K562 (cell line): ENCODE data around the gene WWOX. TPM values are rescaled to one million over a fixed set of nuclear protein-coding genes. Genes with fewer than 3 reads are reported as not detected.
A peak's percentile ranks its signal among the peaks of the same experiment; 100 is the strongest.

ENCODE experiments used
- ATAC-seq: fragments of 200-7000 bp; cut with Tn5 transposase; 3 replicates; pipeline ENCODE4 v1.9.1; 2020; ENCODE audit warnings: moderate library complexity
- BruUV-seq: library from RNA; stranded (reverse); fragments of 400-500 nt; replicated peaks from 2 replicates; lab custom pipeline; 2021; lab: Mats Ljungman, UMichigan
- CTCF ChIA-PET: fragments of 300-600 bp; formaldehyde crosslinking; extraction: SDS; loops from one replicate; lab custom pipeline; 2021; ENCODE audit warnings: low intra/inter-chr PET ratio; lab: Yijun Ruan, JAX
- POLR2A ChIA-PET: fragments of 300-600, 350-650 bp; sonication (Branson Sonifier 250); formaldehyde crosslinking; extraction: SDS; loops from one replicate; lab custom pipeline; 2021; ENCODE audit warnings: antibody characterized with exemption, inconsistent platforms; lab: Yijun Ruan, JAX
- DNase-seq, 4 experiments: peaks; one replicate each; pipeline versions ENCODE4 v3.0.0 to v3.0.0-alpha.2; 2011 to 2018; ENCODE audit warnings: low spot score in 3 of 4, mixed read lengths in 3 of 4; ENCODE audit errors: extremely low read depth in 1 of 4
- FAIRE-seq: peaks from 2 replicates; lab custom pipeline; 2011; peaks lifted over from hg19 to GRCh38; lab: Jason Lieb, UNC
- H2AFZ ChIP-seq: 2 replicates; pipeline ENCODE4 v1.6.0; 2011; ENCODE audit warnings: low read depth, low read length, control low read depth, inconsistent platforms
- H3K27ac ChIP-seq: fragments of 200-600 bp; 3 replicates; pipeline ENCODE4 v1.8.0; 2011; ENCODE audit warnings: low read depth, mild to moderate bottlenecking, control low read depth, inconsistent platforms, low read length, moderate library complexity, mixed read lengths; ENCODE audit errors: extremely low read depth
- H3K27me3 ChIP-seq, 2 experiments: fragments of 300-600 bp in 1 of 2; 2 replicates in 1 of 2; 3 replicates in 1 of 2; pipeline versions ENCODE4 v1.6.0 to v1.8.0; 2011; ENCODE audit warnings: inconsistent platforms in 2 of 2, low read length in 2 of 2, mild to moderate bottlenecking in 1 of 2, mixed read lengths in 1 of 2, moderate library complexity in 1 of 2; ENCODE audit not compliant: control insufficient read depth in 2 of 2, insufficient read depth in 2 of 2
- H3K36me3 ChIP-seq: fragments of 300-600 bp; 3 replicates; pipeline ENCODE4 v1.8.0; 2011; ENCODE audit warnings: mild to moderate bottlenecking, low read length, inconsistent platforms; ENCODE audit not compliant: control insufficient read depth, insufficient read depth
- H3K4me1 ChIP-seq, 2 experiments: fragments of 200-600 bp in 1 of 2; replicated peaks in 1 of 2; 2 replicates in 1 of 2; 3 replicates in 1 of 2; pipeline versions ENCODE4 v1.5.1 to v1.8.0; 2011; ENCODE audit warnings: inconsistent platforms in 2 of 2, low read length in 2 of 2, mild to moderate bottlenecking in 1 of 2, mixed read lengths in 1 of 2, moderate library complexity in 1 of 2; ENCODE audit not compliant: control insufficient read depth in 2 of 2, insufficient read depth in 2 of 2
- H3K4me2 ChIP-seq: 2 replicates; pipeline ENCODE4 v1.6.1; 2011; ENCODE audit warnings: low read length, control low read depth, inconsistent platforms, mixed read lengths; ENCODE audit not compliant: insufficient read depth
- H3K4me3 ChIP-seq: fragments of 200-600 bp; sonication (generic), shearing (Covaris generic); 2 replicates; pipeline ENCODE4 v1.5.1; 2016; ENCODE audit warnings: control low read depth, inconsistent platforms
- H3K79me2 ChIP-seq: fragments of 200-600 bp; 3 replicates; pipeline ENCODE4 v1.8.0; 2011; ENCODE audit warnings: low read length, inconsistent platforms; ENCODE audit not compliant: control insufficient read depth, insufficient read depth
- H3K9ac ChIP-seq, 2 experiments: 2 replicates each; pipeline versions ENCODE4 v1.6.0 to v1.6.1; 2011; ENCODE audit warnings: low read depth in 2 of 2, low read length in 2 of 2, control low read depth in 1 of 2, inconsistent platforms in 1 of 2, mild to moderate bottlenecking in 1 of 2, mixed read lengths in 1 of 2; ENCODE audit not compliant: insufficient read depth in 1 of 2
- H3K9me1 ChIP-seq: one replicate; pipeline ENCODE4 v1.6.0; 2011; ENCODE audit warnings: inconsistent platforms, mild to moderate bottlenecking, low read length, moderate library complexity; ENCODE audit not compliant: control insufficient read depth, insufficient read depth
- H3K9me3 ChIP-seq: replicated peaks from 2 replicates; pipeline ENCODE4 v1.5.1; 2011; ENCODE audit warnings: low read depth, low read length, inconsistent platforms; ENCODE audit not compliant: control insufficient read depth, insufficient read depth
- H4K20me1 ChIP-seq: replicated peaks from 2 replicates; pipeline ENCODE4 v1.6.1; 2011; ENCODE audit warnings: low read length, inconsistent platforms, mixed read lengths; ENCODE audit not compliant: control insufficient read depth, insufficient read depth
- DIDO1 ChIP-seq: fragments of 450-650 bp; IDR thresholded peaks from 2 replicates; pipeline ENCODE4 v1.6.1; 2016; ENCODE audit warnings: low read depth, missing biosample characterization, missing genetic modification characterization
- FOXO4 ChIP-seq: fragments of 450-650 bp; formaldehyde crosslinking; IDR thresholded peaks from 2 replicates; pipeline ENCODE4 v1.4.0; 2020; ENCODE audit warnings: mild to moderate bottlenecking, moderate library complexity
- HBP1 ChIP-seq: fragments of 450-650 bp; formaldehyde crosslinking; IDR thresholded peaks from 2 replicates; pipeline ENCODE4 v1.4.0; 2022; ENCODE audit warnings: missing genetic modification characterization
- MBD2 ChIP-seq: sonication (generic); IDR thresholded peaks from 2 replicates; pipeline ENCODE4 v1.6.1; 2016; ENCODE audit warnings: low read depth, borderline replicate concordance
- MCM3 ChIP-seq: fragments of 450-650 bp; IDR thresholded peaks from 2 replicates; pipeline ENCODE4 v1.6.1; 2016
- MCM5 ChIP-seq: fragments of 450-650 bp; IDR thresholded peaks from 2 replicates; pipeline ENCODE4 v1.6.1; 2016; ENCODE audit warnings: low read depth
- NCOR1 ChIP-seq: fragments of 450-650 bp; IDR thresholded peaks from 2 replicates; pipeline ENCODE4 v1.6.1; 2016; ENCODE audit warnings: mild to moderate bottlenecking, moderate library complexity
- NR2C2 ChIP-seq, 2 experiments: fragments of 200-800 bp in 1 of 2; sonication (Bioruptor generic) in 1 of 2; sonication (generic) in 1 of 2; formaldehyde crosslinking in 1 of 2; IDR thresholded peaks; 2 replicates each; pipeline versions ENCODE4 v1.6.1 to v1.8.0; 2016 to 2022; ENCODE audit warnings: mild to moderate bottlenecking in 1 of 2, missing compliant biosample characterization in 1 of 2, missing genetic modification characterization in 1 of 2, missing genetic modification reagents in 1 of 2
- SREBF2 ChIP-seq: sonication (generic); formaldehyde crosslinking; IDR thresholded peaks from 2 replicates; pipeline ENCODE4 v1.4.0; 2020; ENCODE audit warnings: mild to moderate bottlenecking, missing genetic modification reagents
- STAT5B ChIP-seq: fragments of 250-450 bp; sonication (Bioruptor Pico); IDR thresholded peaks from 2 replicates; pipeline ENCODE4 v1.8.0; 2021; ENCODE audit warnings: mild to moderate bottlenecking, inconsistent platforms
- ZFP36 ChIP-seq: fragments of 150-350 bp; IDR thresholded peaks from 2 replicates; pipeline ENCODE4 v1.6.1; 2018; ENCODE audit warnings: low read length, low read depth; ENCODE audit not compliant: partially characterized antibody
- ZNF175 ChIP-seq: fragments of 200-800 bp; sonication (Bioruptor generic); IDR thresholded peaks from 2 replicates; pipeline ENCODE4 v1.6.1; 2016; ENCODE audit warnings: low read depth, mild to moderate bottlenecking, missing genetic modification characterization, missing compliant biosample characterization
- ZNF449 ChIP-seq: fragments of 250-450 bp; sonication (Bioruptor Pico); IDR thresholded peaks from 2 replicates; pipeline ENCODE4 v1.8.0; 2022; ENCODE audit warnings: moderate library complexity, mild to moderate bottlenecking, inconsistent platforms
- WGBS: fragments of 100-300 bp; shearing (Covaris generic); methylation state at CpG from one replicate; pipeline ENCODE4 v1.1.6; 2016; ENCODE audit warnings: low coverage, mixed read lengths; ENCODE audit not compliant: insufficient coverage; ENCODE audit errors: missing lambda C conversion rate; 5-methylcytosine and 5-hydroxymethylcytosine counted together
- in situ Hi-C: fragments of 300-500 bp; cut with MboI; formaldehyde crosslinking; loops from 4 replicates; pipeline ENCODE4 v1.15.0; 2018; ENCODE audit warnings: inconsistent platforms, mixed read lengths
- intact Hi-C: fragments of 100-400 bp; cut with micrococcal nuclease; formaldehyde crosslinking; loops from 2 replicates; pipeline ENCODE4 v1.14.2; 2022
- polyA plus RNA-seq, 8 experiments: library from polyadenylated mRNA; depleted of rRNA in 4 of 8; stranded (reverse) in 5 of 8; unstranded in 3 of 8; fragments of >200 nt; fragmentation: Nextera tagmentation in 2 of 8; fragmentation: Illumina TruSeq in 1 of 8; extraction: Ambion mirVana in 2 of 8; extraction: Trizol in 1 of 8; gene quantifications; 2 replicates each; pipeline versions ENCODE4 v1.2.1 to v1.2.3, GENCODE V29; 2011 to 2014; ENCODE audit warnings: inconsistent platforms in 1 of 8, missing spikeins in 1 of 8
- total RNA-seq, 7 experiments: library from RNA; depleted of rRNA in 6 of 7; stranded (reverse); fragments of >200 nt in 6 of 7; fragmentation: Illumina TruSeq in 2 of 7; extraction: Trizol in 2 of 7; gene quantifications; 2 replicates each; pipeline versions ENCODE4 v1.2.1 to v1.2.3, GENCODE V29; 2011 to 2021; ENCODE audit warnings: low replicate concordance in 1 of 7
- TF ChIP-seq, protein P1 (sequence below): fragments of 250-450 bp; sonication (Bioruptor Pico); IDR thresholded peaks from 2 replicates; pipeline ENCODE4 v1.8.0; 2021; ENCODE audit warnings: moderate library complexity, mild to moderate bottlenecking, inconsistent platforms
- TF ChIP-seq, protein P2 (sequence below): sonication (generic); formaldehyde crosslinking; IDR thresholded peaks from 2 replicates; pipeline ENCODE4 v1.8.1; 2023; ENCODE audit warnings: mild to moderate bottlenecking, missing genetic modification reagents

Gene WWOX
- total and polyA plus RNA-seq, 9 of the 15 experiments (the other 6 are each of a cell fraction or from before 2014, with no cell fraction given) = 1.6 to 22.7 (median 8.1) TPM

DNA sequence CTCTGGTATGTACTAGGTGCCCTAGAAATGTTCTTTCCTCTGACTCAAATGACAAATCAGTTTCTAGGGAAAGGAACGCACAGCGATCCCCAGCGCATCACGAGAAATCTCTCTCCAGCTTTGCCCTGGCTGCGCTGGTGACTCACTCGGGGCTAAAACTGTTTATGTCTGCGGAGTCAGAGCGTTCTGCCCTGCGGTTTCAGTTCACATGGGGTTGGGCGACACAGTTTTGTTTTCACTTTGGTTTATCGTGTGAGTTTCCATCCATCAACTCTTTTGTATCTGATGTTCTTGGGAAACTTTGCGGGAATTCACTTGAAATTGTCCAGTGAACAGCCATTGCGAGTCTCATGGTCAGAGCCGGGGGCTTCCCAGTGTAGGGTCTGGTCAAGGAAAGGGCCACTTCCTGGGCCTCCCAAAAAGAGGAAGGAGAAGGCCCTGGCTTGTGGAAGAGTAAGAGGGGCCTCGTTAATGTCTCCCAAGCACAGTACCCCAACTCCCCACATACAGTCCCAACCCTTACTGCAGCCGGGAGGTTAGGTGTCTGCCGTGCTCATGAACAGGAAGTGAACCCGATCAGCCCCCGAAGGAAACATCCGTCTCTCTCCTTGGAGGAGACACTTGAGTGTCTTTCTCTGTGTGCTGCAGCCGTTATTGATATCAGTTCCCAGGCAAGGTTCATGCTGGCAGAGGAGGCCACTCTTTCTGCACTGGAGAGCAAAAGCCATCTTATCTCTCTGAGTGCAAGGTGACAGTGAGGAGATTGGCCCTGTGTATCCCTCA, 643.2 kb downstream of the WWOX start:
- Histone ChIP-seq H3K9ac (0 out of 4 replicates have a peak overlapping the region, but pooled peaks of 1 of the 2 experiments have one; percentile 13), H3K27me3 (peaks cover 0 to 27% of the 10 kb centered on the region in 2 experiments; a peak in 2 of 5 replicates), H3K9me1 (no peaks in the 10 kb centered on the region), H3K36me3 (no peaks in the 10 kb centered on the region), H3K4me2 (peak overlapping the region; percentile 70), H2AFZ (peak overlapping the region; percentile 86), H3K27ac (peak overlapping the region; percentile 45), H3K4me1 (peaks cover 0 to 2% of the 10 kb centered on the region in 2 experiments; a peak in 2 of 5 replicates), H3K9me3 (no peaks in the 10 kb centered on the region; the same call in 1 of the 2 replicates), H4K20me1 (no peaks in the 10 kb centered on the region), H3K4me3 (peak overlapping the region; percentile 10; the same call in 1 of the 2 replicates), H3K79me2 (no peaks in the 10 kb centered on the region)
- DNase-seq (peak in 3 of 4 experiments; percentile 13 to 55 (median 42)), ATAC-seq (peak; percentile 83), FAIRE-seq (peak; percentile 68)
- ChIA-PET CTCF (no interaction called here), POLR2A (no interaction called here)
- intact Hi-C loops = no loop called here
- under 1% methylated on average over 21 of the region's 21 CpGs for WGBS
- no TSS peak for BruUV-seq
- in situ Hi-C loops = no loop called here
- TF ChIP-seq, protein P1, sequence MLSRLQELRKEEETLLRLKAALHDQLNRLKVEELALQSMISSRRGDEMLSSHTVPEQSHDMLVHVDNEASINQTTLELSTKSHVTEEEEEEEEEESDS (CRISPR knock-in tag) = no peak
- TF ChIP-seq NR2C2 (CRISPR knock-in tag; IDR thresholded peaks at IDR 0.05) (no peak), NR2C2 (tag; IDR thresholded peaks at IDR 0.05) (peak; percentile 80), MCM3 (no peak), STAT5B (CRISPR knock-in tag) (no peak), MBD2 (no peak), ZNF175 (CRISPR knock-in tag) (no peak; the same call in 1 of the 2 replicates), FOXO4 (CRISPR knock-in tag) (no peak), ZNF449 (CRISPR knock-in tag) (0 out of 2 replicates have a peak, but pooled peaks have one; percentile 17), SREBF2 (CRISPR knock-in tag) (no peak), MCM5 (no peak), HBP1 (CRISPR knock-in tag) (peak; percentile 18; the same call in 1 of the 2 replicates), NCOR1 (peak; percentile 60), DIDO1 (no peak), ZFP36 (peak; percentile 83)
- TF ChIP-seq, protein P2, sequence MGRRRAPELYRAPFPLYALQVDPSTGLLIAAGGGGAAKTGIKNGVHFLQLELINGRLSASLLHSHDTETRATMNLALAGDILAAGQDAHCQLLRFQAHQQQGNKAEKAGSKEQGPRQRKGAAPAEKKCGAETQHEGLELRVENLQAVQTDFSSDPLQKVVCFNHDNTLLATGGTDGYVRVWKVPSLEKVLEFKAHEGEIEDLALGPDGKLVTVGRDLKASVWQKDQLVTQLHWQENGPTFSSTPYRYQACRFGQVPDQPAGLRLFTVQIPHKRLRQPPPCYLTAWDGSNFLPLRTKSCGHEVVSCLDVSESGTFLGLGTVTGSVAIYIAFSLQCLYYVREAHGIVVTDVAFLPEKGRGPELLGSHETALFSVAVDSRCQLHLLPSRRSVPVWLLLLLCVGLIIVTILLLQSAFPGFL (CRISPR knock-in tag) = no peak
